ENCODE measurements around the gene DDX47. TPM values are rescaled to one million over a fixed set of nuclear protein-coding genes. Genes with fewer than 3 reads are reported as not detected.
"Not testable (repeated sequence)": the region's sequence is repeated elsewhere in the genome, so short reads cannot be mapped to it uniquely, and the experiment has no call there.

The DDX47 gene
- total RNA-seq, 1 experiment from 2014 or later, result 115 TPM

GRCh38 chr12:12874029-12874428, 60.9 kb downstream of the DDX47 start:
- intact Hi-C loops (cut with micrococcal nuclease; ENCODE audit: unreplicated experiment) (no loop called here), in situ Hi-C loops (cut with HindIII; ENCODE audit: low pct_unique_long_range_greater_than_20kb, low sequenced_read_pairs) (no loop called here)
- Histone ChIP-seq H3K4me1 (ENCODE audit: control insufficient read depth, insufficient read depth, low read length) (peaks cover 68% of the 10 kb centered on the region), H3K27me3 (ENCODE audit: control insufficient read depth, insufficient read depth, low read length) (no peaks in the 10 kb centered on the region), H3K4me3 (ENCODE audit: low read depth in 2 of 2, low read length in 2 of 2) (no peak overlapping the region), H3K27ac (ENCODE audit: low read length) (peak overlapping the region; percentile 89), H3K36me3 (ENCODE audit: control insufficient read depth, insufficient read depth, low read length) (no peaks in the 10 kb centered on the region), H3K9me3 (ENCODE audit: control insufficient read depth, insufficient read depth, low read depth, low read length) (no peaks in the 10 kb centered on the region)
- BruUV-seq (replicated peaks), result no TSS peak
- POLR2A ChIA-PET, result interaction anchor here (0.6 kb wide), 1 partner anchor 10 kb away, joined by 3 read pairs; no protein-coding TSS in a partner anchor
- ATAC-seq (no peak), DNase-seq (ENCODE audit: low read depth, low spot score) (no peak)
- CTCF ChIA-PET, result no interaction called here
- TF ChIP-seq CTCF (IDR thresholded peaks at IDR 0.05), result no peak

- H3K36me3 ChIP-seq (ENCODE audit: control insufficient read depth, insufficient read depth, low read length); DNase-seq (ENCODE audit: low read depth, low spot score); ATAC-seq; H3K27me3 ChIP-seq (ENCODE audit: control insufficient read depth, insufficient read depth, low read length); POLR2A ChIA-PET; H3K9me3 ChIP-seq (ENCODE audit: control insufficient read depth, insufficient read depth, low read depth, low read length); intact Hi-C loops (cut with micrococcal nuclease; ENCODE audit: unreplicated experiment); in situ Hi-C loops (cut with HindIII; ENCODE audit: low pct_unique_long_range_greater_than_20kb, low sequenced_read_pairs); BruUV-seq (replicated peaks); H3K4me3 ChIP-seq (ENCODE audit: low read depth in 2 of 2, low read length in 2 of 2): not testable (repeated sequence)
- CTCF ChIA-PET, result interaction anchor here (0.6 kb wide), 1 partner anchor 101 kb away, joined by 4 read pairs; no protein-coding TSS in a partner anchor
- Histone ChIP-seq H3K27ac (ENCODE audit: low read length) (peak overlapping the region; percentile 89), H3K4me1 (ENCODE audit: control insufficient read depth, insufficient read depth, low read length) (peaks cover 74% of the 10 kb centered on the region)
Measured at GRCh38 chr12:12875301-12875700, 62.2 kb downstream of the DDX47 start.

- ChIA-PET CTCF (interaction anchor here (0.8 kb wide), 1 partner anchor 27 kb away, joined by 3 read pairs; no protein-coding TSS in a partner anchor), POLR2A (interaction anchor here (1.0 to 2.0 kb wide), 2 partner anchors 10 to 15 kb away, joined by 4 to 12 read pairs; partner anchors contain the start of gene GPRC5A)
- peak overlapping the region; percentile 89 for H3K27ac ChIP-seq (ENCODE audit: low read length)
- DNase-seq (ENCODE audit: low read depth, low spot score), result no peak
- peak; percentile 47 for ATAC-seq
- no TSS peak for BruUV-seq (replicated peaks)
- no peak for TF ChIP-seq CTCF (IDR thresholded peaks at IDR 0.05)
- no peak for TF ChIP-seq REST (IDR thresholded peaks at IDR 0.05; ENCODE audit: insufficient read depth in 1 of 2, low read depth in 2 of 2, low read length in 1 of 2)
- peak; percentile 90 for TF ChIP-seq TCF7L2 (IDR thresholded peaks at IDR 0.05; ENCODE audit: low read depth, low read length)
- intact Hi-C loops (cut with micrococcal nuclease; ENCODE audit: unreplicated experiment) (no loop called here), in situ Hi-C loops (cut with HindIII; ENCODE audit: low pct_unique_long_range_greater_than_20kb, low sequenced_read_pairs) (no loop called here)
- H3K36me3 ChIP-seq (ENCODE audit: control insufficient read depth, insufficient read depth, low read length), result no peaks in the 10 kb centered on the region
- peaks cover 68% of the 10 kb centered on the region for H3K4me1 ChIP-seq (ENCODE audit: control insufficient read depth, insufficient read depth, low read length)
- H3K27me3 ChIP-seq (ENCODE audit: control insufficient read depth, insufficient read depth, low read length), result no peaks in the 10 kb centered on the region
- H3K9me3 ChIP-seq (ENCODE audit: control insufficient read depth, insufficient read depth, low read depth, low read length), result no peaks in the 10 kb centered on the region
- H3K4me3 ChIP-seq (ENCODE audit: low read depth in 2 of 2, low read length in 2 of 2), result peak overlapping the region in 1 of 2 experiments; percentile 0; a peak in 1 of 4 replicates
Measured at GRCh38 chr12:12877153-12877768, 64.1 kb downstream of the DDX47 start.
